SH-SY5Y (cell line): ENCODE measurements around the gene FCRL1.

Experiments
- GATA2 ChIP-seq: IDR thresholded peaks from 2 replicates; pipeline ENCODE4 v1.6.1; 2011; ENCODE audit warnings: mild to moderate bottlenecking, low read depth, low read length
- GATA3 ChIP-seq: IDR thresholded peaks from 2 replicates; pipeline ENCODE4 v1.6.1; 2011; ENCODE audit warnings: low read depth, mild to moderate bottlenecking, low read length, moderate library complexity

DNA sequence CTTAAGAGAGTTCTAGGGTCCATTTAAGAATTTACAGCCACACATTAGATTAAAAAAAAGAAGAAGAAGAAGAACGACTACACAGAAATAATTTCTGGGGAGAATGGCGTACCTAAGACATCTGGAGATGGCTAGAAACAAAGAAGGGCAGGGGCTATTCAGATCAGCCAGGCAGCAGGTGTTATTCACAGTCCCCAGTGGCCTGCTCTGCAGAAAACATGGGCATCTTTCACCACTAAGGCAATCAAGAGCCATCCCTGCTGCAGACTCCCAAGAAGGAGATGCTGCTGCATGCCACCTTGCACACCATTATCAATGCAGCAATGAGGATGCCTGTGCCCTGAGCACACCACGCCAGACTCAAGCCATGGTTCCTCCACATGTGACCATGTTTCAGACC is 35.1 kb downstream of the FCRL1 start:
- TF ChIP-seq GATA3 (no peak), GATA2 (no peak)
